ENCODE measurements around the gene ITGB3BP. TPM values are rescaled to one million over a fixed set of nuclear protein-coding genes. Genes with fewer than 3 reads are reported as not detected.

The ITGB3BP gene
- total and polyA plus RNA-seq, 2 of the 13 experiments (the other 11 are each of a cell fraction or from before 2014, with no cell fraction given), result 19.0 to 46.5 TPM

DNA sequence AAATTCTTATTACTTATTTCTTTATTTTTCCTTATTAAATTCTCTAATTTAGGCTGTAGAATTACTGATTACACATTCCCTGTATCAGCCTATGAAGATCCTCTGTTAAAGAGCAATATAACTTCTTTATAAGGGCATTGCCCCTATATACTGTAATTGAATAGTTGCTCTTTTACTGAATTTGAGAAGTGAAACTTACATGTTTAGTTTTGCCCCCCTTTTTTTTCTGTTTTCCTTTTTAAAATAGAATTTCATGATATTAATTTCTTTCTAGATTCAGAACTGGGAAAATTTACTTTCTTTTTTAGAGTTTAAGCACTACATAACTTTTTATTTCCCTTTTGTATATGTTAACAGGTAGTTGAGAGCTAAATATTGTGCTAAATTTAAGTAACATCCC is 40.7 kb upstream of the ITGB3BP start (continued):
- TF ChIP-seq, protein P1, sequence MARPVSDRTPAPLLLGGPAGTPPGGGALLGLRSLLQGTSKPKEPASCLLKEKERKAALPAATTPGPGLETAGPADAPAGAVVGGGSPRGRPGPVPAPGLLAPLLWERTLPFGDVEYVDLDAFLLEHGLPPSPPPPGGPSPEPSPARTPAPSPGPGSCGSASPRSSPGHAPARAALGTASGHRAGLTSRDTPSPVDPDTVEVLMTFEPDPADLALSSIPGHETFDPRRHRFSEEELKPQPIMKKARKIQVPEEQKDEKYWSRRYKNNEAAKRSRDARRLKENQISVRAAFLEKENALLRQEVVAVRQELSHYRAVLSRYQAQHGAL (CRISPR knock-in tag; IDR thresholded peaks at IDR 0.05; ENCODE audit: not compliant biosample characterization), result no peak
- TF ChIP-seq, protein P2, sequence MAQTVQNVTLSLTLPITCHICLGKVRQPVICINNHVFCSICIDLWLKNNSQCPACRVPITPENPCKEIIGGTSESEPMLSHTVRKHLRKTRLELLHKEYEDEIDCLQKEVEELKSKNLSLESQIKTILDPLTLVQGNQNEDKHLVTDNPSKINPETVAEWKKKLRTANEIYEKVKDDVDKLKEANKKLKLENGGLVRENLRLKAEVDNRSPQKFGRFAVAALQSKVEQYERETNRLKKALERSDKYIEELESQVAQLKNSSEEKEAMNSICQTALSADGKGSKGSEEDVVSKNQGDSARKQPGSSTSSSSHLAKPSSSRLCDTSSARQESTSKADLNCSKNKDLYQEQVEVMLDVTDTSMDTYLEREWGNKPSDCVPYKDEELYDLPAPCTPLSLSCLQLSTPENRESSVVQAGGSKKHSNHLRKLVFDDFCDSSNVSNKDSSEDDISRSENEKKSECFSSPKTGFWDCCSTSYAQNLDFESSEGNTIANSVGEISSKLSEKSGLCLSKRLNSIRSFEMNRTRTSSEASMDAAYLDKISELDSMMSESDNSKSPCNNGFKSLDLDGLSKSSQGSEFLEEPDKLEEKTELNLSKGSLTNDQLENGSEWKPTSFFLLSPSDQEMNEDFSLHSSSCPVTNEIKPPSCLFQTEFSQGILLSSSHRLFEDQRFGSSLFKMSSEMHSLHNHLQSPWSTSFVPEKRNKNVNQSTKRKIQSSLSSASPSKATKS (CRISPR knock-in tag; IDR thresholded peaks at IDR 0.05), result no peak
- TF ChIP-seq, protein P3, sequence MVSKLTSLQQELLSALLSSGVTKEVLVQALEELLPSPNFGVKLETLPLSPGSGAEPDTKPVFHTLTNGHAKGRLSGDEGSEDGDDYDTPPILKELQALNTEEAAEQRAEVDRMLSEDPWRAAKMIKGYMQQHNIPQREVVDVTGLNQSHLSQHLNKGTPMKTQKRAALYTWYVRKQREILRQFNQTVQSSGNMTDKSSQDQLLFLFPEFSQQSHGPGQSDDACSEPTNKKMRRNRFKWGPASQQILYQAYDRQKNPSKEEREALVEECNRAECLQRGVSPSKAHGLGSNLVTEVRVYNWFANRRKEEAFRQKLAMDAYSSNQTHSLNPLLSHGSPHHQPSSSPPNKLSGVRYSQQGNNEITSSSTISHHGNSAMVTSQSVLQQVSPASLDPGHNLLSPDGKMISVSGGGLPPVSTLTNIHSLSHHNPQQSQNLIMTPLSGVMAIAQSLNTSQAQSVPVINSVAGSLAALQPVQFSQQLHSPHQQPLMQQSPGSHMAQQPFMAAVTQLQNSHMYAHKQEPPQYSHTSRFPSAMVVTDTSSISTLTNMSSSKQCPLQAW (CRISPR knock-in tag; IDR thresholded peaks at IDR 0.05), result no peak
- TF ChIP-seq TAF1 (CRISPR knock-in tag; IDR thresholded peaks at IDR 0.05) (no peak), ZNF674 (CRISPR knock-in tag; IDR thresholded peaks at IDR 0.05; ENCODE audit: low read depth) (no peak), CHD2 (IDR thresholded peaks at IDR 0.05; ENCODE audit: low read depth, low read length) (no peak)

DNA sequence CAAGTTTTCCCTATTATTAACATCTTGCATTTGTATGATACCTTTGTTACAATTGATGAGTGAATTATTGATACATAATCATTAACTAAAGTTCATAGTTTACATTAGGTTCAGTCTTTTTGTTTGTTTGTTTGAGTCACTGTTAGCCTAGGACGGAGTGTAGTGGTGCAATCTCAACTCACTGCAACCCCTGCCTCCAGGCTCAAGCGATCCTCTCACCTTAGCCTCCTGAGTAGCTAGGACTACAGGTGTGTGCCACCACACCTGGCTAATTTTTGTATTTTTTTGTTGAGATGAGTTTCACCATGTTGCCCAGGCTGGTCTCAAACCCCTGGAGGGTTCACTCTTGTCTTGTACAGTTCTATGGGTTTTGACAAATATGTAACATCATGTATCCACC is 36.3 kb upstream of the ITGB3BP start:
- no peaks in the 10 kb centered on the region for H4K20me1 ChIP-seq (ENCODE audit: insufficient read depth, low read length)
- intact Hi-C loops (cut with micrococcal nuclease; ENCODE audit: unreplicated experiment), result no loop called here
- no peak for FAIRE-seq
- no peak overlapping the region for H3K4me2 ChIP-seq (ENCODE audit: low read depth, low read length)
- POLR2A ChIA-PET, result no interaction called here
- CTCF ChIA-PET (ENCODE audit: low intra/inter-chr PET ratio, low total read pairs), result no interaction called here
- no peaks in the 10 kb centered on the region for H3K36me3 ChIP-seq (replicated peaks in 1 of 2; ENCODE audit: control insufficient read depth in 1 of 2, insufficient read depth in 2 of 2, low read length in 2 of 2)
- H3K4me3 ChIP-seq (replicated peaks in 1 of 3; ENCODE audit: insufficient read depth in 1 of 3, low read depth in 2 of 3, low read length in 3 of 3), result no peak overlapping the region
- no peak overlapping the region for H2AFZ ChIP-seq (ENCODE audit: low read length)
- no peaks in the 10 kb centered on the region for H3K9me3 ChIP-seq (ENCODE audit: low read length)
- 86% methylated on average over 2 of the region's 2 CpGs for WGBS (ENCODE audit: low lambda C conversion rate)
- ATAC-seq, result peak; percentile 56; the same call in 2 of the 3 replicates
- no peak overlapping the region for H3K9ac ChIP-seq (ENCODE audit: insufficient read depth, low read depth, low read length)
- H3K4me1 ChIP-seq (ENCODE audit: insufficient read depth, low read length), result no peaks in the 10 kb centered on the region
- no peaks in the 10 kb centered on the region for H3K79me2 ChIP-seq (ENCODE audit: insufficient read depth, low read length)
- BruUV-seq (replicated peaks), result no TSS peak
- DNase-seq (ENCODE audit: low spot score), result no peak
- no peak overlapping the region for H3K27ac ChIP-seq (ENCODE audit: extremely low read length, insufficient read depth, low read length)
- in situ Hi-C loops (cut with HindIII; ENCODE audit: extremely low pct_ligation_motif_present, low pct_unique_long_range_greater_than_20kb), result no loop called here
- no peaks in the 10 kb centered on the region for H3K27me3 ChIP-seq (ENCODE audit: control insufficient read depth in 1 of 2, insufficient read depth in 2 of 2, low read length in 2 of 2)
- TF ChIP-seq ZNF607 (CRISPR knock-in tag; IDR thresholded peaks at IDR 0.05; ENCODE audit: borderline replicate concordance) (no peak), GTF2F1 (IDR thresholded peaks at IDR 0.05; ENCODE audit: low read length) (no peak), ZIK1 (CRISPR knock-in tag; IDR thresholded peaks at IDR 0.05; ENCODE audit: borderline replicate concordance, low read depth) (no peak), BHLHE40 (IDR thresholded peaks at IDR 0.05; ENCODE audit: low read length) (no peak), ZBTB21 (CRISPR knock-in tag; IDR thresholded peaks at IDR 0.05) (no peak), KDM5B (CRISPR knock-in tag; IDR thresholded peaks at IDR 0.05; ENCODE audit: borderline replicate concordance) (no peak), CEBPB (IDR thresholded peaks at IDR 0.05; ENCODE audit: borderline replicate concordance, low read depth, low read length) (peak; percentile 39; the same call in 1 of the 2 replicates), KLF6 (CRISPR knock-in tag; IDR thresholded peaks at IDR 0.05) (no peak), ZNF777 (CRISPR knock-in tag; IDR thresholded peaks at IDR 0.05) (no peak), SRSF1 (optimal IDR thresholded peaks at IDR 0.05; ENCODE audit: low read depth, low read length) (no peak), REXO4 (CRISPR knock-in tag; IDR thresholded peaks at IDR 0.05; ENCODE audit: borderline replicate concordance) (no peak), EEA1 (CRISPR knock-in tag; IDR thresholded peaks at IDR 0.05; ENCODE audit: borderline replicate concordance) (no peak), IKZF1 (IDR thresholded peaks at IDR 0.05) (no peak)
- TF ChIP-seq, protein P4, sequence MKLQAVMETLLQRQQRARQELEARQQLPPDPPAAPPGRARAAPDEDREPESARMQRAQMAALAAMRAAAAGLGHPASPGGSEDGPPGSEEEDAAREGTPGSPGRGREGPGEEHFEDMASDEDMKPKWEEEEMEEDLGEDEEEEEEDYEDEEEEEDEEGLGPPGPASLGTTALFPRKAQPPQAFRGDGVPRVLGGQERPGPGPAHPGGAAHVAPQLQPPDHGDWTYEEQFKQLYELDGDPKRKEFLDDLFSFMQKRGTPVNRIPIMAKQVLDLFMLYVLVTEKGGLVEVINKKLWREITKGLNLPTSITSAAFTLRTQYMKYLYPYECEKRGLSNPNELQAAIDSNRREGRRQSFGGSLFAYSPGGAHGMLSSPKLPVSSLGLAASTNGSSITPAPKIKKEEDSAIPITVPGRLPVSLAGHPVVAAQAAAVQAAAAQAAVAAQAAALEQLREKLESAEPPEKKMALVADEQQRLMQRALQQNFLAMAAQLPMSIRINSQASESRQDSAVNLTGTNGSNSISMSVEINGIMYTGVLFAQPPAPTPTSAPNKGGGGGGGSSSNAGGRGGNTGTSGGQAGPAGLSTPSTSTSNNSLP (IDR thresholded peaks at IDR 0.05; ENCODE audit: low read depth, low read length), result 0 out of 2 replicates have a peak, but pooled peaks have one; percentile 18
